Measurements from ENCODE around the gene BMP5. TPM values are rescaled to one million over a fixed set of nuclear protein-coding genes. Genes with fewer than 3 reads are reported as not detected.

The BMP5 gene
- total and polyA plus RNA-seq, 10 of the 15 experiments (the other 5 are each of a cell fraction or from before 2014, with no cell fraction given), result not detected

- H3K27ac ChIP-seq (ENCODE audit: control insufficient read depth, insufficient read depth), result no peak overlapping the region
- intact Hi-C loops (cut with micrococcal nuclease; ENCODE audit: unreplicated experiment), result no loop called here
- DNase-seq (ENCODE audit: low read depth, low spot score), result no peak
- no peak for ATAC-seq
- H3K9ac ChIP-seq (ENCODE audit: control insufficient read depth, insufficient read depth, low read length), result no peak overlapping the region
- no peak overlapping the region for H3K4me2 ChIP-seq (ENCODE audit: control insufficient read depth, insufficient read depth)
- no peaks in the 10 kb centered on the region for H3K36me3 ChIP-seq (ENCODE audit: control insufficient read depth in 2 of 2, insufficient read depth in 2 of 2, low read length in 1 of 2)
- H3K9me3 ChIP-seq (replicated peaks; ENCODE audit: control insufficient read depth, insufficient read depth, low read length), result no peaks in the 10 kb centered on the region
- in situ Hi-C loops (cut with MboI), result no loop called here
- H4K20me1 ChIP-seq (ENCODE audit: control insufficient read depth, insufficient read depth), result no peaks in the 10 kb centered on the region
- no peaks in the 10 kb centered on the region for H3K4me1 ChIP-seq (ENCODE audit: control insufficient read depth, insufficient read depth, low read length)
- no peaks in the 10 kb centered on the region for H3K27me3 ChIP-seq (replicated peaks in 1 of 2; ENCODE audit: control insufficient read depth in 2 of 2, insufficient read depth in 2 of 2, low read length in 1 of 2)
- RAD21 ChIA-PET (ENCODE audit: unreplicated experiment), result no interaction called here
- SMC1A ChIA-PET (ENCODE audit: uncharacterized antibody, unreplicated experiment), result no interaction called here
- H2AFZ ChIP-seq (ENCODE audit: control insufficient read depth, low read depth, low read length), result no peak overlapping the region
- no peaks in the 10 kb centered on the region for H3K79me2 ChIP-seq (ENCODE audit: control insufficient read depth, insufficient read depth, low read length)
- H3K4me3 ChIP-seq, result no peak overlapping the region
- CTCF ChIA-PET, result no interaction called here
- BruUV-seq (replicated peaks), result no TSS peak
- POLR2A ChIA-PET, result no interaction called here
- FAIRE-seq, result no peak
- TF ChIP-seq ZNF274 (IDR thresholded peaks at IDR 0.05; ENCODE audit: insufficient read depth, insufficient read length), result no peak
- no peak for TF ChIP-seq SP1 (IDR thresholded peaks at IDR 0.05; ENCODE audit: low read depth, low read length)
- TF ChIP-seq, protein P1, sequence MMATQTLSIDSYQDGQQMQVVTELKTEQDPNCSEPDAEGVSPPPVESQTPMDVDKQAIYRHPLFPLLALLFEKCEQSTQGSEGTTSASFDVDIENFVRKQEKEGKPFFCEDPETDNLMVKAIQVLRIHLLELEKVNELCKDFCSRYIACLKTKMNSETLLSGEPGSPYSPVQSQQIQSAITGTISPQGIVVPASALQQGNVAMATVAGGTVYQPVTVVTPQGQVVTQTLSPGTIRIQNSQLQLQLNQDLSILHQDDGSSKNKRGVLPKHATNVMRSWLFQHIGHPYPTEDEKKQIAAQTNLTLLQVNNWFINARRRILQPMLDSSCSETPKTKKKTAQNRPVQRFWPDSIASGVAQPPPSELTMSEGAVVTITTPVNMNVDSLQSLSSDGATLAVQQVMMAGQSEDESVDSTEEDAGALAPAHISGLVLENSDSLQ (IDR thresholded peaks at IDR 0.05), result no peak
- no peak for TF ChIP-seq IRF4 (IDR thresholded peaks at IDR 0.05; ENCODE audit: low read depth, low read length)
- TF ChIP-seq RAD51 (IDR thresholded peaks at IDR 0.05), result no peak
- no peak for TF ChIP-seq NKRF (conservative IDR thresholded peaks at IDR 0.05)
- no peak for TF ChIP-seq PBX3 (IDR thresholded peaks at IDR 0.05; ENCODE audit: insufficient replicate concordance, low read depth, low read length)
- no peak for TF ChIP-seq SMAD5 (IDR thresholded peaks at IDR 0.05; ENCODE audit: low read depth)
- no peak for TF ChIP-seq GABPA (IDR thresholded peaks at IDR 0.05; ENCODE audit: low read depth)
- no peak for TF ChIP-seq RAD21 (IDR thresholded peaks at IDR 0.05; ENCODE audit: insufficient read depth, low read depth, low read length)
- no peak for TF ChIP-seq EGR1 (IDR thresholded peaks at IDR 0.05; ENCODE audit: borderline replicate concordance in 1 of 2, low read depth in 2 of 2, low read length in 2 of 2)
- no peak for TF ChIP-seq BCL11A (IDR thresholded peaks at IDR 0.05; ENCODE audit: low read depth, low read length)
- no peak for TF ChIP-seq ETV6 (conservative IDR thresholded peaks at IDR 0.05 in 1 of 2, IDR thresholded peaks at IDR 0.05 in 1 of 2; ENCODE audit: borderline replicate concordance in 1 of 2, low read depth in 1 of 2)
- no peak for TF ChIP-seq MYB (IDR thresholded peaks at IDR 0.05; ENCODE audit: borderline replicate concordance, low read depth, low read length)
- TF ChIP-seq, protein P2, sequence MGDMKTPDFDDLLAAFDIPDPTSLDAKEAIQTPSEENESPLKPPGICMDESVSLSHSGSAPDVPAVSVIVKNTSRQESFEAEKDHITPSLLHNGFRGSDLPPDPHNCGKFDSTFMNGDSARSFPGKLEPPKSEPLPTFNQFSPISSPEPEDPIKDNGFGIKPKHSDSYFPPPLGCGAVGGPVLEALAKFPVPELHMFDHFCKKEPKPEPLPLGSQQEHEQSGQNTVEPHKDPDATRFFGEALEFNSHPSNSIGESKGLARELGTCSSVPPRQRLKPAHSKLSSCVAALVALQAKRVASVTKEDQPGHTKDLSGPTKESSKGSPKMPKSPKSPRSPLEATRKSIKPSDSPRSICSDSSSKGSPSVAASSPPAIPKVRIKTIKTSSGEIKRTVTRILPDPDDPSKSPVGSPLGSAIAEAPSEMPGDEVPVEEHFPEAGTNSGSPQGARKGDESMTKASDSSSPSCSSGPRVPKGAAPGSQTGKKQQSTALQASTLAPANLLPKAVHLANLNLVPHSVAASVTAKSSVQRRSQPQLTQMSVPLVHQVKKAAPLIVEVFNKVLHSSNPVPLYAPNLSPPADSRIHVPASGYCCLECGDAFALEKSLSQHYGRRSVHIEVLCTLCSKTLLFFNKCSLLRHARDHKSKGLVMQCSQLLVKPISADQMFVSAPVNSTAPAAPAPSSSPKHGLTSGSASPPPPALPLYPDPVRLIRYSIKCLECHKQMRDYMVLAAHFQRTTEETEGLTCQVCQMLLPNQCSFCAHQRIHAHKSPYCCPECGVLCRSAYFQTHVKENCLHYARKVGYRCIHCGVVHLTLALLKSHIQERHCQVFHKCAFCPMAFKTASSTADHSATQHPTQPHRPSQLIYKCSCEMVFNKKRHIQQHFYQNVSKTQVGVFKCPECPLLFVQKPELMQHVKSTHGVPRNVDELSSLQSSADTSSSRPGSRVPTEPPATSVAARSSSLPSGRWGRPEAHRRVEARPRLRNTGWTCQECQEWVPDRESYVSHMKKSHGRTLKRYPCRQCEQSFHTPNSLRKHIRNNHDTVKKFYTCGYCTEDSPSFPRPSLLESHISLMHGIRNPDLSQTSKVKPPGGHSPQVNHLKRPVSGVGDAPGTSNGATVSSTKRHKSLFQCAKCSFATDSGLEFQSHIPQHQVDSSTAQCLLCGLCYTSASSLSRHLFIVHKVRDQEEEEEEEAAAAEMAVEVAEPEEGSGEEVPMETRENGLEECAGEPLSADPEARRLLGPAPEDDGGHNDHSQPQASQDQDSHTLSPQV (IDR thresholded peaks at IDR 0.05), result no peak
- TF ChIP-seq MAX (IDR thresholded peaks at IDR 0.05; ENCODE audit: low read depth, low read length), result no peak
- TF ChIP-seq NRF1 (conservative IDR thresholded peaks at IDR 0.05; ENCODE audit: low read depth, low read length), result no peak
- no peak for TF ChIP-seq IKZF1 (conservative IDR thresholded peaks at IDR 0.05)
Observed at GRCh38 chr6:55839080-55839479, 36.3 kb downstream of the BMP5 start.

Measured in GM12878 (cell line).